Omental fat pad (tissue), 4 donors: ENCODE measurements around the gene CDC25A. TPM values are rescaled to one million over a fixed set of nuclear protein-coding genes. Genes with fewer than 3 reads are reported as not detected.

Experiments used
- ATAC-seq: fragments of 150-250 bp; one replicate; pipeline ENCODE4 v1.9.1; 2016; ENCODE audit warnings: mild to moderate bottlenecking, moderate library complexity; ENCODE audit not compliant: low FRiP score
- DNase-seq: peaks from one replicate; pipeline ENCODE4 v3.0.0-alpha.2; 2019; ENCODE audit warnings: low spot score
- small RNA-seq: library from RNA; depleted of rRNA; stranded (forward); fragments of <200 nt; gene quantifications from one replicate; pipeline ENCODE3, GENCODE V24; 2016
- total RNA-seq, 4 donors: library from RNA; depleted of rRNA; stranded (reverse); fragments of >200 nt; gene quantifications; one replicate each; pipeline ENCODE4 v1.1.0, GENCODE V29; 2016
- TF ChIP-seq, protein P1 (sequence below), 3 donors: fragments of 450-650 bp; IDR thresholded peaks; one replicate each; pipeline ENCODE4 v1.5.1; 2016 to 2017; ENCODE audit warnings: antibody characterized with exemption in 3 of 3, mild to moderate bottlenecking in 3 of 3, moderate library complexity in 2 of 3

Gene CDC25A
- total RNA-seq, 4 donors from 2014 or later, result 0.19 to 2.9 (median 1.5) TPM

DNA sequence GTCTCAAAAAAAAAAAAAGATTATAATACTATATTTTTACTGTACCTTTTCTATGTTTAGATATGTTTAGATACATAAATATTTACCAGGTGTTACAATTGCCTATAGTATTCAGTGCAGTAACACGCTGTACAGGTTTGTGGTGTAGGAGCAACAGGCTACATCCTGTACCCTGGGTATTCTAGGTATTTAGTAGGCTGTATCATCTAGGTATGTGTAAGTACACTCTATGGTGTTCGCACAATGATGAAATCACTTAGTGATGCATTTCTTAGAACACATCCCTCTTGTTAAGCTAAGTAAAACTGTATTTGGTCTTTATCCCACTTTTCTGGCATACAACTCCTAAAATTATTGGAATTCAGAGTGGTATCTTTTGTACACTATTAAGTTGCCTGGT is 77.8 kb downstream of the CDC25A start:
- TF ChIP-seq, protein P1, sequence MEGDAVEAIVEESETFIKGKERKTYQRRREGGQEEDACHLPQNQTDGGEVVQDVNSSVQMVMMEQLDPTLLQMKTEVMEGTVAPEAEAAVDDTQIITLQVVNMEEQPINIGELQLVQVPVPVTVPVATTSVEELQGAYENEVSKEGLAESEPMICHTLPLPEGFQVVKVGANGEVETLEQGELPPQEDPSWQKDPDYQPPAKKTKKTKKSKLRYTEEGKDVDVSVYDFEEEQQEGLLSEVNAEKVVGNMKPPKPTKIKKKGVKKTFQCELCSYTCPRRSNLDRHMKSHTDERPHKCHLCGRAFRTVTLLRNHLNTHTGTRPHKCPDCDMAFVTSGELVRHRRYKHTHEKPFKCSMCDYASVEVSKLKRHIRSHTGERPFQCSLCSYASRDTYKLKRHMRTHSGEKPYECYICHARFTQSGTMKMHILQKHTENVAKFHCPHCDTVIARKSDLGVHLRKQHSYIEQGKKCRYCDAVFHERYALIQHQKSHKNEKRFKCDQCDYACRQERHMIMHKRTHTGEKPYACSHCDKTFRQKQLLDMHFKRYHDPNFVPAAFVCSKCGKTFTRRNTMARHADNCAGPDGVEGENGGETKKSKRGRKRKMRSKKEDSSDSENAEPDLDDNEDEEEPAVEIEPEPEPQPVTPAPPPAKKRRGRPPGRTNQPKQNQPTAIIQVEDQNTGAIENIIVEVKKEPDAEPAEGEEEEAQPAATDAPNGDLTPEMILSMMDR (IDR thresholded peaks at IDR 0.05), result no peak
- no peak for DNase-seq

GRCh38 chr3:48107227-48107626 is 81.0 kb downstream of the CDC25A start:
- TF ChIP-seq, protein P1 (IDR thresholded peaks at IDR 0.05), result no peak
- DNase-seq (no peak), ATAC-seq (no peak)

More for the DNA sequence above, 77.8 kb downstream of the CDC25A start:
- ATAC-seq, result no peak

Small RNA genes within 50 kb of the gene (small RNA-seq; reads per million reads assigned to genes)
- gene MIR4443 (not detected), gene NDUFB1P1 (not detected), gene RNU7-128P (not detected), gene SNRPFP4 (not detected)

Other genes with a start within 250 kb of the CDC25A start
- gene MAP4, start 172.0 kb downstream of the CDC25A start, total RNA-seq, result 100 to 1,000 TPM; 108 to 186 (median 150) TPM
- 1 to 10 TPM in 1 of 4 donors, not detected in 3; 8.7 TPM for gene CAMP, start 35.1 kb upstream of the CDC25A start, total RNA-seq
- 10 to 100 TPM in 1 of 4 donors, 1 to 10 TPM in 3; 5.0 to 18.6 (median 7.7) TPM for gene ZNF589, start 52.7 kb upstream of the CDC25A start, total RNA-seq
- 10 to 100 TPM; 21.0 to 37.5 (median 25.2) TPM for gene NME6, start 113.0 kb upstream of the CDC25A start, total RNA-seq
- not detected for gene SPINK8, start 145.2 kb upstream of the CDC25A start, total RNA-seq
- gene FBXW12, start 183.8 kb upstream of the CDC25A start, total RNA-seq, result not detected
- gene PLXNB1, start 241.7 kb upstream of the CDC25A start, total RNA-seq, result 10 to 100 TPM; 66.7 to 91.3 (median 77.1) TPM